GM19351 (cell line): ENCODE measurements around the gene NUP42.

Experiments used
- ATAC-seq: cut with Tn5 transposase; IDR thresholded peaks from one replicate; pipeline ENCODE4 v1.9.1; 2021; ENCODE audit warnings: mild to moderate bottlenecking, moderate library complexity; ENCODE audit not compliant: unreplicated experiment

NUP42 gene

DNA sequence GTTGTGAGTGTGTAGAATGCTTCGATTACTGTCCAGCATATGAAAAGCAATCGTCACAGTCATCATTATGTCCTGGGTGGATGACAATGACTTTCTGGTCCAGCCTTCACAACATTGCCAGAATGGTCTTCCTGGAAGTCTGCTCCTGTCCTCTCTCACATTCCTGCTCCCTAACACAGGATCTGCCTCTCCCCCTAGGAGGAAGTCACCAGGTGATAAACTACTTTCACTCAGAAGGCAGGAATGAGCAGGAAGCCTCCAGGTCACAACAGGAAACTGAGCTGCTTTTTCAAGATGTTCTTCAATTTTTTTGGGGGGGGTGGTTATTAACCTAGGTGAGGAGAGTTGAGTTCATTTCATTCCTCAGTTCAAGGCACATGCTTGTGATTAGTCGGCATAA is 51.1 kb downstream of the NUP42 start:
- no peak for ATAC-seq

DNA sequence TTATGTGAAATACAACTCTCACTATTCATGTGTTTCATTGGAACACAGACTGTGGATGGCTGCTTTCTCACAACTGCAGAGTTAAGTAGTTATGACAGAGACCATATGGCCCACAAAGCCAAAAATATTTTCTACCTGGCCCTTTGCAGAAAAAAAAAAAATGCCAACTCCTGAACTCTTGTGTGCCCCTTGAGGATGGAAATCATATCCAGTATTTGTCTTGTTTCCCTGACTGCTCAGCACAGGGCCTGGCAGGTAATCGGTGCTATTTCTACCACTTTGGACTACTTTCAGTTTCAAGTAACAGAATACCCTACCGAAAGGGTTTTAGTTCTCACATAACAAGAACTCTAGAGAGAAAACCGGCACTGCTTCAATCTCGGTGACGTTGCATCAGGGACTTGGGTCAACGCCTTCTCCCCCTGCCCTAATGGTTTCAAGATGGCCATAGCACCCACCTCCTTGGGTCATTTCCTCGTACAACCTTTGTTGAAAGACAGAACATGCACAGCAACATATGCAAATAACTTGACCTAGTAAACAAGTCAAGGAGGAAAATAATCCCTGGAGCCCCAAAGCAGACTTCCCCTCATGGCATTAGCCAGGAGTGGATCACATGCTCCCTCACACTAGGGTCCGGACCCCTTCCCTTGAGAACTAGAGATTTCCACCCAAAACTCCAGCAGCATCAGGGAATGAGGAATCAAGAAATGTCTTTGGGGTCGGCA is 52.9 kb downstream of the NUP42 start:
- peak; percentile 98 for ATAC-seq

DNA sequence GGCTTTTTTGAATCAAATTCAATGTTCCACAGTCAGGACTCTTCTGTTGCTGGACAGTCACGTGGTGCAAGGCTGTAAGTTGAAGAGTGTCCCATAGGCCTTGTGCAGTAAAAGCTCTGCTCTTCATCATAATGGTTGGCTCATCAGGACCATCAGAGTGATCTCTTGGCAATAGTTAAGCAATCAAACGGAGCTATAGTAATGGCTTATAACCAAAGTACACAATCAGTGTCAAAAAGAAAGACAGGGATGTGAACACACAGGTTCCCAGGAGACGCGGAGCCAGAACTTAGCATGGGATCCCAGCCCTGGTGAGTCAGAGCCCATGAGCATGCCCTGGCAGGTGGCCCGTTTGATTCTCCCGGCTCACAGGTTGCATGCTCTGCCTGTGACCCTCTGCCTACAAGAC is 54.0 kb downstream of the NUP42 start:
- ATAC-seq: no peak

DNA sequence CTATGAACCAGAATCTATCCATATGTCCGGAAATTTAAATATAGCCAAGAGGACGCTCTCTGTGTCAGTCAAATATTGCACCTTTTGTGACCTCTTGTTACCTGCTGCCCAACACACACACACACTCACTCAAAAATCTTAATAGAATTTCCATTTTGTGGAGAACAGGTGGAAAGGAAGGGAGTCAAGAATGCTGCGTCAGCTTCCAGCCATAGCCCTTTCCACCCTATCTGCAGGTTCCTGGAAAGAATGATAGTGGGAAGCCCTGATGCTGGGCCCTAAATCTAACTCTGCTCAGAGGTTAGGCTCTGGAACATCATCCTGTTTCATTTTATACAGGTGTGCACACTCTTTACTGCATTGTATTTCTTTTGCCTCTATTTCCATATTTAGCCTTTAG is 55.2 kb downstream of the NUP42 start:
- ATAC-seq: no peak

DNA sequence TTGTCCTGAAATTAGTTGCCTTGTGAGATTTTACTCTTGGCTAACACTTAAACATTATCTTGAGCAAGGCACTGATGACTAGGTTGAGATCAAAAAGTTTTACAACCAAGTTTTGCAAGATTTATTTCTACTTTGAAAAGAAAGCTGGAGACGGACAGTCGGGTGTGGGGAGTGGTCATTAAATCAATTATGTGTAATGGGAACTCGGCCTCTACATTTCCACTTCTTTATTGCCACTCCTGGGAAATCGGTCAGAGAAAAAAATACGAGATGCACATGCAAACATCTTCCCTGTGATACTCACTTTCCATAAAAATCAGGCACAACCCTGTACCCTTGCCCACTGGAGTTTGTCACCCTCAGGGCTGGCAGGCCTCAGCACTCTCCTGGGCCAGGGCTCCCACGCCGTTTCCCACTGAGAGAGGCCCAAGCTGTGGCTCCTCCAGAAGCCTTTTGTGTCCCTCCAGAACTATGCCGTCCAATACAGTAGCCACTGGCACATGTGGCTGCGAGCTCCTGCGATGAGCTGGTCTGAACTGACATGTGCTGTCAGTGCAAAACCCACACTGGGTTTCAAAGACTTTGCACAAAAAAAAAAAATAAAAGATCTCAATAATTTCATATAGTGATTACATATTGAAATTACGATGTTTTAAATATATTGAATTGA is 57.3 kb downstream of the NUP42 start:
- ATAC-seq: no peak

DNA sequence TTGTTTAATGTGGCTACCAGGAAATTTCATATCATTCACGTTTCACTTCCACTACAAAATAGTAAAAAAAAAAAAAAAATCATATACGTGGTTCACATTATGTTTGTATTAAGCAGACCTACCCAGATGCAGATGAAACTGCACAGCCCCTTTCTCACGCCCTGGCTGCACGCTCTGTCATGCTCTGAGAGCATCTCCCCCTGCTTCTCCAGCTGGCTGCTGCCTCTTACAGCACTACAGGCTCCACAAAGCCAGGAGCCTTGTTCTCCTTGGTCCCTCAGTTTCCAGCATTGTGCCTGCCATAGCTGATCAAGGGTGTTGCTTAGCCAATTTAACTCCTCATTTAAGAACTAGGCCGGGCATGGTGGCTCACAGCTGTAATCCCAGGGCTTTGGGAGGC is 57.9 kb downstream of the NUP42 start:
- no peak for ATAC-seq

DNA sequence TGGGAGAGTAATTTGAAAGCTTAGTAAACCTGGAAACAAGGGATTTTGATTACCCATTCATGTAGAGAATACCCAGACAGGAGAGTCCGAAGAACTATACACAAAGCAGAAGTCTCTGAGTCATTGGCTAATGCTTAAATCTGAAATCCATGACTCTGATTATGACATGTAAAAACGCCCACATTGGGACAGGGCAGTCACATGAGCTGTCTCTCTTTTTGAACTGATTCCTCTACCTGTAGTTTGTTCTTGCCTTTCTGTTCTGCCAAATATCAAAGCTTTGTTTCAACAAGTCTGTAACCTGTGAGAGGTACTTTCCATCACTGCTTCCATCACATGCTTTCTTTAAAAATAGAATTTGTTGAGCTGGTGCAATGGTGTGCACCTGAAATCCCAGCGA is 60.5 kb downstream of the NUP42 start:
- ATAC-seq: peak; percentile 63

DNA sequence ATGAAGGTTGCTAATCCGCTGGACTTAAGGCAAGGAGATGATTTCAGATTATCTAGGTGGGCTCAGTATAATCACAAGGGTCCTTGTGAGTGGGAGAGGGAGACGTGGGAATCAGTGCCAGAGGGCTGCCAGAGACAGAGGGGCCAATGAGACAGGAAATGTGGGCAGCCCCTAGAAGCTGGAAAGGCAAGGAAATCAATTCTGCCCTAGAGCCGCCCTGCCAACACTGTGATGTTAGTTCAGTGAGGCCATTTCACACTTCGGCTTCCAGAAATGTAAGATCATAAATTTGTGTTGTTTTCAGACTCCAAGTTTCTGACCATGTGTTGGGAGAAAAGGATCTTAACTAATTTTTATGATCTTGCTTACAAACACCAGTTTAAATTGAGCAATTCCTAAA is 61.1 kb downstream of the NUP42 start:
- no peak for ATAC-seq

DNA sequence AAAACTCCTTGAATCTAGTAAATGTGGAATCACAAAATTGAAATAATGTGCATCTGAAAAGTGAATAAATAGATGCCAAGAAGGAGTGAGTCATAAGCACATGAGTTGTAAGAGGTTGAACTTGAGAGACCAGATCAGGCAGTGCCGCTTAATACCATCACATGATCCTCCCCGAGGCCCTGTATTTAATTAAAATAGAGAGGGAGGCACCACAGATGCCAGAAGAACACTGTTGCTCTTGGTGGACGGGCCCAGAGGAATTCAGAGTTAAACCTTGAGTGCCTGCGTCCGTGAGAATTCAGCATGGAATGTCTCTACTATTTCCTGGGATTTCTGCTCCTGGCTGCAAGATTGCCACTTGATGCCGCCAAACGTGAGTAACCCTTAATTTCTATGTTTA is 64.7 kb downstream of the NUP42 start, which contains the start of gene GPNMB:
TSS of gene GPNMB (plus strand) at position 221 of the 400 bp plus-strand sequence. CDS start at position 304, 83 bp downstream.
- ATAC-seq: no peak

DNA sequence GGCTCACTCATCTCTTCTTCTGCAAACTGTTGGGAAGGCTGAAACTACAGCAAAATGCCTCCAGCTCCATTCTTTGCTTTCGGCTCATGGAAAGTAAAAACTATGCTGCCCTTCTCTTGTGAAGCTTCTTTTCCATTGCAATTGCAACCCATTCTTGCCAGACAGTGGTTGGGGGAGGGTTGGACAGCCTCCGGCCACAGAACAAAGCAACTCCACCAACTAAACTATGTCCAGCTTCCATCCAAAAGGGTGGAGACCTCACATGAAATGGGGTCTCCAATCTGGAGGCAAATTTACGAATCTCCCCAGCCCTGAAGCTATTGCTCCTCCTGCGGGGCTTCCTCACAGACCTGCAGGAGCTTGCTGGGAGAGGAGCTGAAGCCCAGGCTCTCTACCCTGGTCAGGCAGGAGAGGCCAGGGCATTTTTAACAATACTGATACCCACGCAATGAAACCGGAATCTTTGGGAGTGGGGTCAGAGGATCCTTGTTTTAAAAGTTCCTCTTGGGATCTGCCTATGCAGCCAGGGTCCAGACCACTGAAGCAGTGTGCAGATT is 65.3 kb downstream of the NUP42 start:
- no peak for ATAC-seq

DNA sequence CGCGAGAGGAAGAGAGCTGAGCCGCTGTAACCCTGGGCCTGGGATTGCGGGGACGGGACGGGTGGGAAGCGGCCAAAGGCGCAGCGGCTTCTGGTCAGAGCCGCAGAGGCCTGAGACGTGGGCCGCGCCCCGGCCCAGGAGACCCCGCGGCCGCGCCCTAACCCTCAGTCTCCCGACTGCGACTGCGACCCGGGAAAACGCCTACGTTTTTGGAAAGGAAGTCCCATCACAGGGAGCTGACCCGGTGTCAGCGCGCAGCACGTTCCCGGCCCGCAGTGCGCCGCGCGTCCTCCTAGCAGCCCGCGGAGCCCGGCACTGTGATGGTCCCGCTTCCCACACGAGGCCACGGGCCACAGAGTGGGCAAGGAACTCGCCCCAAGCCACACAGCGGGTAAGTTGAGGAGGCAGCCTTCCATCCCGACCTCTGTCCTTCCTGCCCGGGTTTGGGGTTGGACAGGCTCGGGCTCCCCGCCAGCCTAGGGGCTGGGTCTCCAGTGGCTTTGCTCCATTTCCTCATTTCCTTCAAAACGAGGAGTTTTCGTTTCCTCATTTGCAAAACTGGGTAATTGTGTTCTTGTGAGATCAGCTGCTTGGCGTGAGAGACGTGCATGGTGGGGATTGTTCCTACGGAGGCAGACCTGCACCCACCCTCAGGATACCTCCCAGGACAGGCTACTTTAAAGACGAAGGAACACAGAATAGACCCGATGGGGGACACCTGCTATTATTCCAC is 65.9 kb downstream of the NUP42 start:
- peak; percentile 63 for ATAC-seq

DNA sequence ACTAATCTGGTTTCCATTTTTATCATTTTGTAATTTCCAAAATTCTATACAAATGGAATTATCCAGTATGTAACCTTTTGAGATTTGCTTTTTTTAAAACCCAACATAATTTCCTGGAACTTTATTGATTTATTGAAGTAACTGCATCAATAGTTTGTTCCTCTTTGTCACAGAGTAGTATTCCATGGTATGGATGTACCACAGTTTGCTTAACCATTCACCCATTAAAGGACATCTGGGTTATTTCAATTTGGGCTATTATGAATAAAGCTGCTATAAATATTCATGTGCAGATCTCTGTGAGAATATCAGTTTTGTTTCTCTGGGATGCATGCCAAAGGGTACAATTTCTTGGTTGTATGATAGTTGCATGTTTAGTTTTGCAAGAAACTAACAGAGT is 67.6 kb downstream of the NUP42 start:
- ATAC-seq: no peak
